Activated gamma-delta T cell treated with anti-CD3 and anti-CD28 coated beads, Interleukin-2, amount 50 U/mL, for 16 hours (primary cell): ENCODE measurements around the gene CUEDC1.
A peak's percentile ranks its signal among the peaks of the same experiment; 100 is the strongest.

Experiments
- DNase-seq: peaks from one replicate; pipeline ENCODE4 v3.0.0-alpha.2; 2020; ENCODE audit warnings: low read depth

Gene CUEDC1

GRCh38 chr17:57955183-57955931, at the start of gene CUEDC1:
TSS of gene CUEDC1 (minus strand) at chr17:57955412. CDS start at chr17:57885564, 69,848 bp downstream.
- peak; percentile 39 for DNase-seq

- DNase-seq = no peak
Measured at GRCh38 chr17:58004060-58004459, 48.8 kb upstream of the CUEDC1 start.

DNA sequence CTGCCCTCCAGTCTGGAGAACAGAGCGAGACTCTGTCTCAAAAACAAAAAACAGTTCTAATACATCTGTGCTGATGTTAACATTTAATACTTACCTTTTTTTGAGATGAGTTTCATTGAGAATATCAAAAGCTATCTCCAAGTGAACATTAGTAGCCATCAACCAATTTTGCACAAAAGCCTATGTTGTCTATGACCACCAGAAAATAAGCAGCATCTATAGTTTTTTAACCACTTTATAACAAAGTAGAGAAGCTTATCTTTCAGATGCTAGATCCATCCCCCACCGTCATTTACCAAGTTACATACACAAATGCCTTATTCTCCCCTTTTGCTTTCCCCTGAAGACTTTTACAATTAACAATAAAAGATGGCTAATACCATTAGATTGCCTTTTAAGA, 47.8 kb upstream of the CUEDC1 start:
- DNase-seq = no peak

DNA sequence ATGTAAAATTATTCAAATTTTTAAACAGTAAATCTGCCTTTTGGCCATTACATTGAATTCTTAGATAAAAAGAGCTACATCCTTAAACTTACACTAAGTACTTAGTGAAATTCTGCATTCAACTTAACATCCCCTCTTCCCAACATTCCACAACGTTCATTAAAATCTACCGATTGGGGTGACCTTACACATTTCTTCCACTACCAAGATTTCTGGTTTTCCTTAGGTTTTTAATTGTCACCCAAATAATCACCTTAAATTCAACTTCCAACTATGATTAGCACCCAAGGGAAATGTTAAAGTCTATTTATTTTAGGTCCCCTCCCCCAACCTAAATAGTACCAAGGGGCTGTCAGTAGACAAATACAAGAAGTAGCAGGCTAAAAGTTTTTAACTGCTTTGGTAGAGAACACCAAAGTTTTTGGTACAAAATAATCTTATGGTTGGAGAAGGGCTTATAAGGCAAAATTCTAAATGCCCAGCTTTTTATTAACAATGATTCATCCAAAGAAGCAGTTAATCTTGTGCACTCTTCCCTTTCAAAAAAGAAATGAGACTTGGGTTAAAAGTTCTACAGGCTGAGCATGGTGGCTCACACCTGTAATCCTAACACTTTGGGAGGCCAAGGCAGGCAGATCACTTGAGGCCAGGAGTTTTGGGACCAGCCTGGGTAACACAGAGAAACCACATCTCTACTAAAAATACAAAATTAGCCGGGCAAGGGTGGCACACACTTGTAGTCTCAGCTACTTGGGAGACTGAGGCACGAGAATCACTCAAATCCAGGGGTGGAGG, 47.1 kb upstream of the CUEDC1 start:
- no peak for DNase-seq

DNA sequence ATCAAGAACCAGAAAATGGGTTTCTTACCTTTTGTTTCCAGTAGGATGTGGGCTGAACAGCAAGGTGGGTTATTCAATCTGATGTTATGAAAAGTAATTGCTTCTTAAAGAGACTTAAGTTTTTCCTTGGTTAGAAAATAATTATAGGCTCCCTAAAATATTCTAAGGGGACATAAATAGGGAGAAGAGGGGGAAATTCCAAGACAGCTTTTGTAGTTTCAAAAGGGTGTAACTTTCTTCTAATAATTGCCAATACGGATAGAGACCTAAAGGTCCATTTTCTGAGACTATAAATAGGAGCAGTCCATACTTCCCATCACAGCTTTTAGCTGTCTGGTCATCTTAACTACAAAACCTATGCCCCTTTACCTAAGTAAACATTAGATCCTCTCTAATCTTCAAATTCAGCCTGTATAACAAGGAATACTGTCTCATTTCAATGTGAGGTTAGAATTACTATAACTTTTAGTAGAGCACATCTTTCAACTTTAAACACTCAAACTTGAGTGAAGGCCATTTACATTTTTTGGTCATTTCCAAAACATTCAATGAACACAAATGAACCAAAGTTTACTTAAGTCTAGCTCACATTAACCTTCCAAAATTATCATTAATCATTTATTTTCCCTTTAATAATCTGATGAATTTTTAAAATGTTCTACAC, 46.4 kb upstream of the CUEDC1 start:
- DNase-seq = no peak

- DNase-seq = no peak
Measured at GRCh38 chr17:57999496-58000017, 44.3 kb upstream of the CUEDC1 start.

DNA sequence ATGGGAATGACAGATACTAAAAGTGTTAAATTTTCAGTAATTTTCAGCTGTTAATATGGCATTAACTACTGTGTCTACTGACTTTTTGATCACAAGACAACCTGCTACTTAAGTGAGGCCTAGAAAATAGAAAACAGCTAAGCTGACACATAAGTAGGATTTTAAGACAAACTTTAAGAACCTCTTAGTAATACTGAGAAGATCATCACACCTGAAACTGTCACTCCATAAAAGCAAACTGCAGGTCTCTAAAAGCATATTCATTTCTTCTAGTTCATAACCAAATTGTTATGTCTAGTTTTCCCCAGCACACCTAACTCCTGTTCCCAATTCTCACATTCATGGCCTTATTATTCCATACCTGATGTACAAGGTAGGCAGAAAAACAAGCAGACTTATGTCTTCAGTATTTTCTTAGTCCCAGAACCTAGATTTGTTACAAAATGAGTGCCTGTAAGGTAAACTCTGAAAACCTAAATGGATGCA, 43.8 kb upstream of the CUEDC1 start:
- no peak for DNase-seq

- DNase-seq = no peak
Measured at GRCh38 chr17:57997085-57997809, 42.0 kb upstream of the CUEDC1 start.

DNA sequence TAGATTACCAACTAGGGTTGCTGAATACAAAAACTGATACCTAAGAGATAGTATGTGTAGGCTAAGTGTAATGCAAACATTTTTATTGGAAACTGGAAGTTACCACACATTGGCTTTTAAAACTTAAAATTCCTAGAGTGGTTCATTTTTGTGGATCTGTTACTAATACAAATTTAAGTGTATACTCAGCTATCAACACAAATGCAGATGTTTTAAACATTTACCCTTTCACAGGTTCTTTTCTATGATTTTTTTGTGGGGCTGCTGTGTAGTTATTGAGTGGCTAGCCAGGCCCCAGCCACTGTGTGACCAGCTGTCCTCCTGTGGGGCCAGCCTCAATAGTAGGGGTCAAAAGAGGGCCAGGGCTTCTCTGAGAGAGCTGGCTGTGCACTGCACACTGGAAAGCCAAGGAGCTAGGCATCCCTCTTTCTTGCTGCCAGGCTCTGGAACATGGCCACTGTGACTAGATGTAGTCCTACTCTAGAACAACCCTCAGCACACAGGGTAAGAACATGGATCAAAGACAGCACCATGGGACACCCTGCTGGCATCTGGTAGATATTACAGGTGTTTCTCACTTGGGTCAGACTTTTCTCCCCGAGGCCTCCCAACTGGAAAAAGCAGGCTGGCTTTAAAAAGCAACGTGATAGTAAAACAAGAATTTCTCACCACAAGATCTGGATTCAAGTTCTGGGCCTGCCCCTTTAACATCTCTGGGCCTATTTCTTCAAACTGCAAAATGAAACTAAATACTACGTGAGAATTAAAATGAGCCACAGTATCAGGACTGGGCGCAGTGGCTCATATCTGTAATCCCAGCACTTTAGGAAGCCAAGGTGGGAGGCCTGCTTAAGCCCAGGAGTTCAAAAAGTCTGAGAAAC, 40.1 kb upstream of the CUEDC1 start:
- peak; percentile 19 for DNase-seq

- DNase-seq = no peak
Measured at GRCh38 chr17:57994436-57994835, 39.2 kb upstream of the CUEDC1 start.

DNA sequence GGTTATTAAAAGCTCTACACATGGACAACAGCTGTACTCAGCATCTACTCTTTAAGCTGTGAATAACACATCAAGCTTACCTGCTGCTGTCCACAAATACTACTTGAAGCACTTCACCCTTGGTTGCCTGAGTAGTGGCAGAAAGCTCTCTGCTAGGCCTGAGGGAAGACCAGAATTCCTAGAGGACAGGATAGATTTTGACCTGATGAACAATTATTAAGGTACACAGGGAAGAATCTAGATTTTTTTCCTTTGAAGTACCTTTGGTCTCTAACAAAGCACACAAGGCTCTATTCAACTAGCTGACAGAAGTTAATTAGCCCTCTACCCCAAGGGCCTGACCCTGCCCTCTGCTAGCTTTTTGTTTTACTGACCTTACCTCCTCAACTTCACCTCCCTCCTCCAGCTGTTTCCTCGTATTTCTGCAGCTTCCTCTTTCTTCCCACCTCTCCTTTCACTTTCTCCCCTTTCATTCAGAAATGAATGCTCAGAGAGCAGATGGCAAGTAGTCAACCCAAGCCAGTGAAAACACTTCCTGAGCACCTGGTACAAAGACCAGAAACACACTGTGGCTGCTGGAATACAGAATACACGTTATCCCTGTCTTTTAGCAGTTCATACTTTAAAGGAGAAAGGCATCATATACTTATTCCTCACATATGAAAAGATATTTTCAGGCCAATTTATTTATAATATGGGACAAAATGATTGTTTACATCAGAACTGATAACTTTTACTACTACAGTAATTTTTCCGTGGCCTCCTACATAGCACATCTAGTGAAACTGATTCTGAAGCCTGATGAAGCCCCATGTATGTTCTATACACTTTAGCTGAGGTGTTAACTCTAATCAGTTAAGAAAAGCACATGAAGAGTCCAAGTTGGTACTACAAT, 38.5 kb upstream of the CUEDC1 start:
- no peak for DNase-seq

GRCh38 chr17:57991537-57991936, 36.3 kb upstream of the CUEDC1 start:
- DNase-seq = no peak

DNA sequence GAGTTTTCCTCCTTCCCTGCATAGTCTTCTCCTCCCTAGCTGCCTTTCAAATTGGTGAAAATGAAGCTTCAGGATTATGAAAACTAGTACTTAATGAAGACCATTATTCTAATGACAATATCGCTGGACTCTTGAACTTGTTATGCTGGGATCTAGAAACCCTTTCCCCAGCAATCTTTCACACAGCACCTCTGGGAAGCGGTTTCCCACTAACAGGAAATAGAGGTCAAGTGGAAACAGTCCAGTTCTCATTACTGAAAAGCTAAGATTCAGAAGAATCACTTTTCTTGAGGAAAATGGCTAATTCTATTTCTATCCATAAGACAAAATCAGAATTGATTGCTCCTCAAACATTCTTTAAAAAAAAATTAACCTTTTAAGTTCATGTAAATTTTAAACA, 34.8 kb upstream of the CUEDC1 start:
- DNase-seq = no peak

GRCh38 chr17:57988301-57989250, 33.4 kb upstream of the CUEDC1 start:
- no peak for DNase-seq

DNA sequence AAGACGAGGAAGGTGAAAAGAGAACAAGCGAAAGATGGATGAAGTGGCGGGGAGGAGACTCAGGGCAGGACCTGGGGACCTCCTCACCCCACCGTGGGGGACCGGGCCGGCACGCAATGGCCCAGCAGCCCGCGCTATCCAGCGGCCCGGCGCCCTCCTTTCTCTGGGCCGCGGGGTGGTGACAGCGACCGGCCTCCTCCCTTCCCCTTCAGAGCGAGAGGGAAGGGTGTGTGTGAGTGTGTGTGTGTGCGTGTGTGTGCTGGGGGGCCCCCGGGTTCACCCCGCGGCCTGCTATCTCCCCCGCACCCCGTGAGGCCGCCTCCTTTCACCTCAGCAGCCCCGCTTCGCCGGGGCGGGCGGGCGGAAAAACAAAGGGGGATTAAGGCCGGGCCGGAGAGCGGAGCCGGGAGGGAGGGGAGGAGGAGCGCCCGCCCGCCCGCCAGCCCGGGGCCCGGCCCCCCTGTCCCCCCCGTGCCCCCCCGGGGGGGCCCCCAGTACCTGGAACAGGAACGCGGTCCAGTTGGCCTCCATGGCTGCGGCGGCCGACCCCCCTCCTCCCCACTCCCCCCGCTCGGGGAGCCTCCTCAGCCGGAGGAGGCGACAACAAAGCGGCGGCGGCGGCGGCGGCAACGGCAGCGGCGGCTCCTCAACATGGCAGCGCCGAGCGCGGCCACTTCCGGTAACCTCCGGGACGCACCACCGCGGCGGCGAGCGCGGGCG, 32.5 kb upstream of the CUEDC1 start, which contains the start of gene VEZF1:
Gene VEZF1, minus strand, starts transcription at position 674 of the 720 bp plus-strand sequence. Its CDS starts 143 bp downstream, at position 531.
- peak; percentile 68 for DNase-seq

GRCh38 chr17:57986841-57987580, 31.8 kb upstream of the CUEDC1 start:
- peak; percentile 34 for DNase-seq

- no peak for DNase-seq
Measured at GRCh38 chr17:57985675-57985974, 30.4 kb upstream of the CUEDC1 start.
